NT2/D1 (cell line): ENCODE data around the gene BOD1L1.

ENCODE experiments used
- DNase-seq: peaks from one replicate; pipeline ENCODE4 v3.0.0-alpha.2; 2011; ENCODE audit warnings: low read depth, low spot score
- H3K27me3 ChIP-seq: 2 replicates; pipeline ENCODE4 v1.6.0; 2011; ENCODE audit warnings: mild to moderate bottlenecking; ENCODE audit not compliant: insufficient read length, insufficient read depth
- H3K36me3 ChIP-seq: 2 replicates; pipeline ENCODE4 v1.6.1; 2011; ENCODE audit warnings: mild to moderate bottlenecking, low read length, mixed read lengths; ENCODE audit not compliant: insufficient read depth, insufficient read length
- H3K4me1 ChIP-seq: 2 replicates; pipeline ENCODE4 v1.5.1; 2011; ENCODE audit not compliant: insufficient read depth, insufficient read length
- H3K4me3 ChIP-seq: 2 replicates; pipeline ENCODE4 v1.5.1; 2011; ENCODE audit warnings: low read depth; ENCODE audit not compliant: insufficient read length
- H3K9ac ChIP-seq: 2 replicates; pipeline ENCODE4 v1.6.0; 2011; ENCODE audit warnings: low read depth; ENCODE audit not compliant: insufficient read length
- H3K9me3 ChIP-seq: 2 replicates; pipeline ENCODE4 v1.5.1; 2011; ENCODE audit warnings: mild to moderate bottlenecking, low read length; ENCODE audit not compliant: insufficient read depth
- SUZ12 ChIP-seq: IDR thresholded peaks from 2 replicates; pipeline ENCODE4 v1.6.1; 2011; ENCODE audit not compliant: insufficient read length, insufficient read depth; ENCODE audit errors: extremely low read depth
- YY1 ChIP-seq: IDR thresholded peaks from 2 replicates; pipeline ENCODE4 v1.6.1; 2011; ENCODE audit not compliant: insufficient read length, insufficient read depth
- ZNF274 ChIP-seq: IDR thresholded peaks from 2 replicates; pipeline ENCODE4 v1.6.1; 2011; ENCODE audit warnings: mild to moderate bottlenecking, low read depth, low read length

BOD1L1 gene

DNA sequence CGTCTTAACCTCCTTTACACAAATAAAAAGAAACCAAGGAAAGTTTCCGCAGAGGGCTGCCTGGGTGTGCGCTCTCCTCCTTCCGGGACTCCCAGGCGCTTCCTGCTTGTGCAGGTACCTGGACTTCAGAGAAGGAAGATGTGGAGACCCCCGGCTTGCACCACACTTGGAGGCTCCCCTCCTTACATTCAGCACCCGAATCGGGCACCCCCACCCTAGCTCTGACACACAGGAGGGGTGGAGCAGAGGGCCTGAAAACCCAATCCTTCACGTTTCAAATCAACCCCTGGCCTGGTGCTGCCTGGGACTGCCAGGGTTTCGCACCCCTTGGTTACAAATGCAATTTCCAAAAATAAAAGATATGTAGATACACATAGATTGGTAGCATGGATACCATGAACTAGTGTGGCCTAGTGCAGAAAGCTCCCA, 86.3 kb downstream of the BOD1L1 start:
- DNase-seq: no peak
- Histone ChIP-seq H3K4me3 (no peak overlapping the region), H3K9ac (no peak overlapping the region), H3K36me3 (peaks cover 32% of the 10 kb centered on the region), H3K9me3 (peaks cover 13% of the 10 kb centered on the region; the same call in 1 of the 2 replicates), H3K27me3 (peaks cover 6% of the 10 kb centered on the region), H3K4me1 (peaks cover 15% of the 10 kb centered on the region)
- TF ChIP-seq ZNF274 (no peak), SUZ12 (no peak), YY1 (no peak)

DNA sequence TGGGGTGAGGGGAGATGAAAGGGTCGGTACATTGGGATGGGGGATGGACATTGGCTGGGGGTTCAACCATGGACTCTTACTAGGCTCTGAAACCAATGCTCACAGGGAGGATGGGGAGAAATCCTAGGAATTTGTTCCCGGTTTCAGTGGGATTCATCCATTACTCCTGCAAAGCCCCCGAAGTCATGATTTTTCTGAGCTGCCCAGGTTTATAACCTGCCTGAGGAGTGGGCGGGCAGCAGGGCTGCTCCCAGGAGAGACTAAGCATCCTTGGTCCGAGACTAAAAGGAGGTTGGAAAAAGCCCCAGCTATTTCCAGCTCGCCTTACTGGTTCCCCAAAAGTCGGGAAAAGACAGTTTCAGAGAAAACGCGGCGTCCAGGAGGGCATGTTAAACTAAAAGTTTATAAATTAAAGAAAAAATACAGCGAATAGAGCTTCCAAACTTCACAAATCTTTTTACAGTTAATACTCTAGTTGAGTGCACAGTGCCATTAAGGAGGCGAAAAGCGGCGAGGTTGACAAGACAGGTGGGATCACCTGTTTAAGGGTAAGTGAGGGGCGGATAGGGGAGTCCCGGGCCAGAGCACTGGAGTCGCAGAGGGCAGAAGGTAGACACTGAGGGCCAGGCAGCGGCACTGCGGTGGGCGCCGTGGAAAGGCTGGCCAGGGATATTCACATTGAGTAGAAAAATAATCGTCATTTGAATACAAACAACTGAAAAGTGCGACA, 86.9 kb downstream of the BOD1L1 start:
- Histone ChIP-seq H3K4me1 (peaks cover 19% of the 10 kb centered on the region), H3K27me3 (peaks cover under 1% of the 10 kb centered on the region), H3K9ac (no peak overlapping the region), H3K36me3 (peaks cover 32% of the 10 kb centered on the region), H3K4me3 (no peak overlapping the region), H3K9me3 (peaks cover 13% of the 10 kb centered on the region; the same call in 1 of the 2 replicates)
- DNase-seq: no peak
- no peak for TF ChIP-seq SUZ12
- no peak for TF ChIP-seq YY1
- no peak for TF ChIP-seq ZNF274

DNA sequence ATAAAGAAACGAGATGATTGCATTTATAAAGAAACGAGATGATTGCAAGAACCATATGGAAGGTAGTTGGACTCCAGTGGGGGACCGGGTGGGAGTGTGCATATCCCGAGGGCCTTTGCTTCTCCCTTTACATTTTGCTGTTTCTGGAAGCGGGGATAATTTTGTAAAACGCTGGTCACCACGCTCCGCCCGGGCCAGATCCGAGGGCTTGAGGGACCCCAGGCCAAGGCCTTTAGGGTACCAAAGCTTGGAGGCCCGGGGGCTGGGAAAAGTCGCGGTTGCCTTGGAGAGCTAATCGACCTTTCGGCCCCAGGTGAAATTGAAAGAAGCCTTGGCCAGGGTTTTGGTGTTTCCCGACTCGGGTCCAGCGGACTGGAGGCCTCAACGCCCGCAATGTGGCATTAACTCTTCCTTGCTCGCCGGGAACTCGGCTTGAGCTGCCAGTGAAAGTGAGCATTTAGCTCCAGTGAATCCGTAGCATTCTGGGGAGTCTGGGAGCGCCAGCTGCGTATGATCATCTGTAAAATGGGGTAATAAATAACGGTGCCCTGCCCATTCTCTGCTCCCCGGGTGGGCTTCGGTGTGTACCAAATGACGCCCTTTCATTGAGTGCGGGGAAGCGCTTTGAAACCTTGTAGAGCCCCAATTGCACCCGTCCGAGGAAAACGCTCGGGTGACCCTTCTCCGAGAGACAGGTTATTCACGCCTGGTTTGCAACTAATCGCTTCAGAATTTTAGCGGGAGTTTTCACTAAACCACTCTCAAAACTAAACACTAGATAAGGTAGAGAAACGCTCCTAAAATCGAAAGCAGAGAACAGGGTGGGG, 87.7 kb downstream of the BOD1L1 start:
- no peak for DNase-seq
- Histone ChIP-seq H3K4me3 (no peak overlapping the region), H3K4me1 (peaks cover 19% of the 10 kb centered on the region), H3K9ac (no peak overlapping the region), H3K36me3 (peaks cover 32% of the 10 kb centered on the region), H3K27me3 (no peaks in the 10 kb centered on the region), H3K9me3 (peaks cover 13% of the 10 kb centered on the region; the same call in 1 of the 2 replicates)
- TF ChIP-seq ZNF274 (no peak), SUZ12 (no peak), YY1 (no peak)

DNA sequence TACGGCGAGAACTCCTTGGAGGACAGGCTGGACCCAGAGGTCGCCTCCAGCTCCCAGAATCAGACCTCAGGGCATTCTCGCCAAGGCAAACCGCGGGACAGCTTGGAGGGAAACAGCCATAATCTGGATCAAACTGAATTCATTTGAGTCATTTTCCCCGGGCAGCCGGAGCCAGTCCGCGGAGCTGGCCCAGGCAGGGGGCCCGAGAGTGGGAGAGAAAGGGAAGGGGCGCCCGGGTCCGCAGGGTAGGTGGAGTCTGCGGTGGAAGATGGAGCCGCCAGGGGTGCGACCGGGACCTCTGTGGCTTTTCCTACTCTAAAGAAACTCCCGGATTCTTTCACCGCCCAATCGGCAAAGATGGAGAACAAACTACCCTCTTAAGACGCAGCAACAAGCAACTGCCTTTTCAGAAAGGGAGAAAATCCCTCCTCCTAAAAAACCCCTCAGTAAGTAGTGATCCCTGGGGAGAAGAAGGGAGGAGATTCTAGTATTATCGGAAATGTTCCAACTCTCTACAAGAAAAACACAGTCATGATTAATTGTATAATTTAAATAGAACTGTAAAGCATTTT, 88.4 kb downstream of the BOD1L1 start:
- H3K9me3 ChIP-seq: peaks cover 13% of the 10 kb centered on the region; the same call in 1 of the 2 replicates
- no peaks in the 10 kb centered on the region for H3K27me3 ChIP-seq
- peaks cover 20% of the 10 kb centered on the region for H3K4me1 ChIP-seq
- H3K9ac ChIP-seq: no peak overlapping the region
- peaks cover 32% of the 10 kb centered on the region for H3K36me3 ChIP-seq
- TF ChIP-seq ZNF274 (no peak), YY1 (no peak), SUZ12 (no peak)
- H3K4me3 ChIP-seq: no peak overlapping the region
- DNase-seq: no peak

DNA sequence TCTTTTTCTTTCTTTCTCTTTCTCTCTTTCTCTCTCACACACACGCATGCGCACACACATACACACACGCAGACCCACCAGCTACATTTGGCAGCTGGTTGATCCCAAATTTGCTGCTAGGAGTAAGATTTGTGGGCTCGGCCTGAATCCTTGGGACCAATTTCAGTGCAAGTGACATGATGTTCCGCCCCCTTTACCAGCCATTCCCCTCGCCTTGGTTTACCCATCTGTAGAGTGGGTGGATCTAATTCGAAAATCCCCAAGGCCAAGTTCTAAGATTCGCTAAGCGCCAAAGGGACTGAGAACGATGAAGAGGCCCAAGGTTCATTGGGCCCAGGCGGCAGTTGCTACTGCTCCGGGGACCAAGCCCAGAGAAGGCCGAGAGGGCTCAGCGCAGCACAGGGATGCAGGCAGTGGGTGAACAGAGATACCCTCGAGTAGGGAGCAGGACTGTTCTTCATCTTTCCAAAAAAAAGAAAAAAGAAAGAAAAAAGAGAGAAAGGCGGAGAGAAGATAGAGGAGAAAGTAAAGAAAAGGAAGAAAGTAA, 89.0 kb downstream of the BOD1L1 start:
- H3K36me3 ChIP-seq: peaks cover 32% of the 10 kb centered on the region
- no peak overlapping the region for H3K9ac ChIP-seq
- DNase-seq: no peak
- H3K4me3 ChIP-seq: no peak overlapping the region
- peaks cover 13% of the 10 kb centered on the region; the same call in 1 of the 2 replicates for H3K9me3 ChIP-seq
- TF ChIP-seq SUZ12 (no peak), ZNF274 (no peak), YY1 (no peak)
- no peaks in the 10 kb centered on the region for H3K27me3 ChIP-seq
- H3K4me1 ChIP-seq: peaks cover 27% of the 10 kb centered on the region

DNA sequence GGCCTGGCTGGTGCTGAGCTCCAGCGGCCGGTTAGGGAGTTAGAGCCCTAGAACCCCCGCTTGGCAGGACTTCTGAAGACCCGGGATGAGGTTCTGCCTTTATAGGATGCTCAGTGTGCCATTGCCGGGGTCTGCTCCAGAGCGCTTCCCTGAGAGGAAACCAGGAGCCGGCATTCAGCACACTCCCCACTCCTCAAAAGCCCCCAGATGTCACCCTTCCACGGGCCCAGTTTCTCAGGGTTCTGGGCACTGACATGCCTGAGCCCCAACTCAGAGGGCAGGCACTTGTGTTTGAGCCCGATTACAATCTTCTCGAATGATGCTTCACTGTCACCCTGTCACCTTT, 89.7 kb downstream of the BOD1L1 start:
- Histone ChIP-seq H3K4me1 (peaks cover 26% of the 10 kb centered on the region), H3K27me3 (no peaks in the 10 kb centered on the region)
- TF ChIP-seq YY1: no peak
- TF ChIP-seq SUZ12: no peak
- TF ChIP-seq ZNF274: no peak

More for the DNA sequence above, 89.7 kb downstream of the BOD1L1 start:
- no peak for DNase-seq
- Histone ChIP-seq H3K4me3 (no peak overlapping the region), H3K36me3 (peaks cover 32% of the 10 kb centered on the region), H3K9ac (no peak overlapping the region), H3K9me3 (peaks cover 13% of the 10 kb centered on the region; the same call in 1 of the 2 replicates)
